ENCODE data around the gene RXRB.
A peak's percentile ranks its signal among the peaks of the same experiment; 100 is the strongest.
"Not testable (repeated sequence)": the region's sequence is repeated elsewhere in the genome, so short reads cannot be mapped to it uniquely, and the experiment has no call there.

The RXRB gene

GRCh38 chr6:33200219-33201146 lies at the start of gene RXRB, which contains the start of gene SLC39A7:
TSS of gene RXRB (minus strand) at chr6:33200665. CDS start at chr6:33200476, 189 bp downstream.
TSS of gene SLC39A7 (plus strand) at chr6:33200867. CDS start at chr6:33201246, 379 bp downstream.
- DNase-seq, result peak; percentile 98

- no peak for DNase-seq
These were observed 49.5 kb upstream of the RXRB start for GRCh38 chr6:33249732-33250630.

- DNase-seq, result peak; percentile 99
These were observed 48.7 kb upstream of the RXRB start for GRCh38 chr6:33248932-33249731.

- DNase-seq, result no peak
These were observed 48.1 kb upstream of the RXRB start for GRCh38 chr6:33248643-33248931.

- peak; percentile 70 for DNase-seq
These were observed 47.6 kb upstream of the RXRB start for GRCh38 chr6:33247977-33248642.

GRCh38 chr6:33243476-33243875 lies 43.0 kb upstream of the RXRB start:
- DNase-seq, result no peak

GRCh38 chr6:33241968-33242367 lies 41.5 kb upstream of the RXRB start:
- no peak for DNase-seq

GRCh38 chr6:33237741-33238140 lies 37.3 kb upstream of the RXRB start:
- no peak for DNase-seq

GRCh38 chr6:33236852-33237251 lies 36.4 kb upstream of the RXRB start:
- no peak for DNase-seq

- DNase-seq, result no peak
These were observed 35.9 kb upstream of the RXRB start for GRCh38 chr6:33236328-33236727.

GRCh38 chr6:33235221-33235634 lies 34.8 kb upstream of the RXRB start:
- no peak for DNase-seq

- DNase-seq, result not testable (repeated sequence)
These were observed 26.1 kb upstream of the RXRB start for GRCh38 chr6:33226503-33227120.

- DNase-seq, result no peak
These were observed 17.2 kb upstream of the RXRB start for GRCh38 chr6:33217681-33218080.

- no peak for DNase-seq
These were observed 16.8 kb upstream of the RXRB start for GRCh38 chr6:33217246-33217645.

GRCh38 chr6:33216117-33216649 lies 15.7 kb upstream of the RXRB start:
- no peak for DNase-seq

GRCh38 chr6:33215271-33216116 lies 15.0 kb upstream of the RXRB start:
- DNase-seq, result no peak

- no peak for DNase-seq
These were observed 13.5 kb upstream of the RXRB start for GRCh38 chr6:33213989-33214335.

- peak; percentile 8 for DNase-seq
These were observed 12.9 kb upstream of the RXRB start for GRCh38 chr6:33213166-33213988.

GRCh38 chr6:33212857-33213165 lies 12.3 kb upstream of the RXRB start:
- no peak for DNase-seq
